Left ventricle myocardium inferior (tissue), 1 donor: Measurements from ENCODE around the gene NAPSA. TPM values are rescaled to one million over a fixed set of nuclear protein-coding genes. Genes with fewer than 3 reads are reported as not detected.

ENCODE experiments used
- DNase-seq: peaks from one replicate; pipeline ENCODE4 v3.0.0-alpha.2; 2020
- H3K27ac ChIP-seq: fragments of 200-600 bp; replicated peaks from 2 replicates; pipeline ENCODE4 v1.8.0; 2021
- H3K27me3 ChIP-seq: fragments of 200-600 bp; 2 replicates; pipeline ENCODE4 v1.8.0; 2021; ENCODE audit warnings: low read depth
- H3K36me3 ChIP-seq: fragments of 200-600 bp; 2 replicates; pipeline ENCODE4 v1.8.0; 2021
- H3K4me1 ChIP-seq: fragments of 200-600 bp; 2 replicates; pipeline ENCODE4 v1.8.0; 2021
- H3K4me3 ChIP-seq: fragments of 200-600 bp; 2 replicates; pipeline ENCODE4 v1.8.0; 2021; ENCODE audit warnings: mild to moderate bottlenecking, moderate library complexity
- H3K9me3 ChIP-seq: fragments of 200-600 bp; replicated peaks from 2 replicates; pipeline ENCODE4 v1.8.0; 2021
- intact Hi-C: fragments of 100-400 bp; cut with micrococcal nuclease; formaldehyde crosslinking; loops from one replicate; pipeline ENCODE4 v1.11.0; 2022
- total RNA-seq: library from RNA; stranded (reverse); fragmentation: NEBNext Ultra II Directional; extraction: Animal tissue kit (Norgen Biotek cat#: 25700); gene quantifications from one replicate; pipeline ENCODE4 v1.2.1, GENCODE V29; 2021
- TF ChIP-seq, protein P1 (sequence below): fragments of 200-600 bp; IDR thresholded peaks from 2 replicates; pipeline ENCODE4 v1.8.0; 2021; ENCODE audit warnings: antibody characterized with exemption, mild to moderate bottlenecking, borderline replicate concordance
- donor health status: DM: no; HTN: yes; CAD: no; lungs with severe emphysema.

The NAPSA gene
- total RNA-seq, 1 donor from 2014 or later, result 0.05 TPM

DNA sequence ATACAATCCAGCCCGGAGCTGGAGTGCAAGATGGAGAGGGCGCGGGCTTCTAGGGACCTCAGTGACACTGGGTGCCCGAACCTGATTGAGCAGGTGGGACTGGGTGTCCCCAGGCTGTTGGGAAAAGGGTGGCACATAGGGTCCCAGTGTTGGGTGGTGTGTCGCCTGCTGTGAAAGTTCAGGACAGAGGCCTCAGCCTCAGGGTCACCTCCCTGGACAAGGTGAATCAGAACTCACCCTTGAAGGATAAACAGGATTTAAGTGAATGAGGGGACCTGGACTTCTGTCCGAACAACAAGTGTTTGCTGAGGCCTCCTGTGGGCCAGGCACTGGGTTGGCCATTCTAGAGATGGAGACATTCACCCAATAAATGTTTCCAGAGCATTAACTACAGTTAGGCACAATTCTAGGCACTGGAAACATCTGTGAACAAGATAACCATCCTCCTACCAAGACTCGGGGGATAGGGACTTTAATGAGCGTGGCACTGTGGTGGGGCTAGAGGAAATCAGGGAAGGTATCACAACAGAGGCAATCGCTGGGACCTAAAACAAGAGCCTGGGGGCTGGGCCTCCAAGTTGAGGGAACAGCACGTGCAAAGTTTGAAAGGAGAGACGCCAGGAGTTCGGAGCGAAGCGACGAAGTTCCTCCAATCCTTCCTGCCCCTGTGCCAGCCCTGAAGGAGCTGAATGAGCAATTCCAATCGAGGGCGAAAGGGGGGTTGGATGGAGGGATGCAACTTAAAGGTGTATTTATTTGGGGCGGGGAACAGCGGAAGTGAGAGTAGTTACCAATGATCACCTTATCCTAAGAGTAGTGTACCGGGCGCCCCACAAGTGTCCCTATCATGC is 17.8 kb upstream of the NAPSA start:
- H3K4me1 ChIP-seq, result peaks cover 51% of the 10 kb centered on the region
- peak overlapping the region; percentile 79 for H3K4me3 ChIP-seq
- no peaks in the 10 kb centered on the region for H3K27me3 ChIP-seq
- intact Hi-C loops, result no loop called here
- H3K36me3 ChIP-seq, result peaks cover 47% of the 10 kb centered on the region
- DNase-seq, result no peak
- peak overlapping the region; percentile 87 for H3K27ac ChIP-seq
- TF ChIP-seq, protein P1, sequence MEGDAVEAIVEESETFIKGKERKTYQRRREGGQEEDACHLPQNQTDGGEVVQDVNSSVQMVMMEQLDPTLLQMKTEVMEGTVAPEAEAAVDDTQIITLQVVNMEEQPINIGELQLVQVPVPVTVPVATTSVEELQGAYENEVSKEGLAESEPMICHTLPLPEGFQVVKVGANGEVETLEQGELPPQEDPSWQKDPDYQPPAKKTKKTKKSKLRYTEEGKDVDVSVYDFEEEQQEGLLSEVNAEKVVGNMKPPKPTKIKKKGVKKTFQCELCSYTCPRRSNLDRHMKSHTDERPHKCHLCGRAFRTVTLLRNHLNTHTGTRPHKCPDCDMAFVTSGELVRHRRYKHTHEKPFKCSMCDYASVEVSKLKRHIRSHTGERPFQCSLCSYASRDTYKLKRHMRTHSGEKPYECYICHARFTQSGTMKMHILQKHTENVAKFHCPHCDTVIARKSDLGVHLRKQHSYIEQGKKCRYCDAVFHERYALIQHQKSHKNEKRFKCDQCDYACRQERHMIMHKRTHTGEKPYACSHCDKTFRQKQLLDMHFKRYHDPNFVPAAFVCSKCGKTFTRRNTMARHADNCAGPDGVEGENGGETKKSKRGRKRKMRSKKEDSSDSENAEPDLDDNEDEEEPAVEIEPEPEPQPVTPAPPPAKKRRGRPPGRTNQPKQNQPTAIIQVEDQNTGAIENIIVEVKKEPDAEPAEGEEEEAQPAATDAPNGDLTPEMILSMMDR, result no peak
- H3K9me3 ChIP-seq, result no peaks in the 10 kb centered on the region

DNA sequence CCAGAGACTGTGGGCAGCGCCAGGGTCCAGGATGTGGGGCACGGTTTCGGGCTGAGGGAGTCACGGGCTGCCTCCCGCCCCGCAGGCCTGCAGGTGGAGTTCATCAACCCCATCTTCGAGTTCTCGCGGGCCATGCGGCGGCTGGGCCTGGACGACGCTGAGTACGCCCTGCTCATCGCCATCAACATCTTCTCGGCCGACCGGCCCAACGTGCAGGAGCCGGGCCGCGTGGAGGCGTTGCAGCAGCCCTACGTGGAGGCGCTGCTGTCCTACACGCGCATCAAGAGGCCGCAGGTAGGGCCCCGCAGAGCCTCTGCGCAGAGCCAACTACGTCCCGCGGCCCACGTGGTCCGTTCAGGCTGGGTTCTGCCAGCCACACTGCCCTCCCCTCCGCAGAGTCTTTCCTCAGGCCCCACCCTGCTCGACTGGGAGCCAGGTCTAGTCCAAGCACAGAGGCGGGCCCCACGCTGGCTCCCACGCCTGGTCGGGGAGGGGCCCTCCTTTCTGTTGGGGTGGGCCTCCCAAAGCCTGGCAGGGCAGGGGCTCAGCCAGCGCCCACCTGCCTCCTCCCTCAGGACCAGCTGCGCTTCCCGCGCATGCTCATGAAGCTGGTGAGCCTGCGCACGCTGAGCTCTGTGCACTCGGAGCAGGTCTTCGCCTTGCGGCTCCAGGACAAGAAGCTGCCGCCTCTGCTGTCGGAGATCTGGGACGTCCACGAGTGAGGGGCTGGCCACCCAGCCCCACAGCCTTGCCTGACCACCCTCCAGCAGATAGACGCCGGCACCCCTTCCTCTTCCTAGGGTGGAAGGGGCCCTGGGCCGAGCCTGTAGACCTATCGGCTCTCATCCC is 16.7 kb upstream of the NAPSA start:
- DNase-seq, result no peak
- intact Hi-C loops, result no loop called here
- no peak overlapping the region for H3K4me3 ChIP-seq
- H3K4me1 ChIP-seq, result peaks cover 56% of the 10 kb centered on the region
- TF ChIP-seq, protein P1, result no peak
- no peaks in the 10 kb centered on the region for H3K9me3 ChIP-seq
- H3K27me3 ChIP-seq, result no peaks in the 10 kb centered on the region
- no peak overlapping the region for H3K27ac ChIP-seq
- H3K36me3 ChIP-seq, result peaks cover 55% of the 10 kb centered on the region

DNA sequence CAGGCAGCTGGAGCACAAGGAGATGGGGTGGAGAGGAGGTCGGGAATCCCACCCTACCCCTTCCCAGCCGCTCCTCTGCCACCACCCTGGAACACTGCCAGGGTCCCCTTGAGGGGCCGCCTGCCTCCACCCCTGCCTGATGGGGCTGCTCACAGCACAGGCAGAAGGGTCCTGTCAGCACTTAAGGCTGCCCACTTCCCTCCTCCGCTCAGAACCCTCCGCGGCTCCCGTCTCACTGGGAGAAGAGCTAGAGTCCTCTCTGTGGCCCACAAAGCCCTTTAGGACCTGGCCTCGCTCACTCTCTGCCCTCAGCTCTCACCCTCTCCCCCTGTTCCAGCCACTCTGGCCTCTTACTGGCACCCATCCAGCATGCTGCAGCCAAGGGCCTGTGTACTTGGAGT is 15.3 kb upstream of the NAPSA start:
- Histone ChIP-seq H3K4me1 (peaks cover 66% of the 10 kb centered on the region), H3K27ac (peak overlapping the region; percentile 38), H3K27me3 (no peaks in the 10 kb centered on the region), H3K9me3 (no peaks in the 10 kb centered on the region), H3K4me3 (no peak overlapping the region), H3K36me3 (peaks cover 53% of the 10 kb centered on the region)
- TF ChIP-seq, protein P1, result no peak
- no peak for DNase-seq
- intact Hi-C loops, result no loop called here

DNA sequence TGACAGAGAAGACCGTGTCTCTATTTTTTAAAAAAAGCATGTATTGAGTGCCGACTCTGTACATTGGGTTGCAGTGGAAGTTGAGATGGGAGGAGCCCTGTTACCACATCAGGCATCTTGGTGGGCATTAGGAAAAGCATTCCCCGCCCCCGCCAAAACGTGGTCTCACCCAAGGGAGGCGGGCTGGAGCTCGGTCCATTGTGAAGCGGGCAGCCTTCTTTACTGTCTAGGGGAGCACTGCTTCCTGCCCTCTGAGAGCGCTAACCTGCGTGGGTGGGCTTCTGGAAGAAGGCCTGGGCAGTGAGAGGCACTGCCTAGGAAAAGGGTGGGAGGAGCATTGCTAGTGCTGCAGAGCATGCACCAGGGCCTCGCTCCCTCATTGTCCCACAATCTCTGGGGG is 14.7 kb upstream of the NAPSA start:
- H3K4me3 ChIP-seq, result no peak overlapping the region
- TF ChIP-seq, protein P1, result no peak
- H3K9me3 ChIP-seq, result no peaks in the 10 kb centered on the region
- H3K36me3 ChIP-seq, result peaks cover 53% of the 10 kb centered on the region
- DNase-seq, result no peak
- peaks cover 63% of the 10 kb centered on the region for H3K4me1 ChIP-seq
- peak overlapping the region; percentile 38 for H3K27ac ChIP-seq
- H3K27me3 ChIP-seq, result no peaks in the 10 kb centered on the region
- intact Hi-C loops, result no loop called here

DNA sequence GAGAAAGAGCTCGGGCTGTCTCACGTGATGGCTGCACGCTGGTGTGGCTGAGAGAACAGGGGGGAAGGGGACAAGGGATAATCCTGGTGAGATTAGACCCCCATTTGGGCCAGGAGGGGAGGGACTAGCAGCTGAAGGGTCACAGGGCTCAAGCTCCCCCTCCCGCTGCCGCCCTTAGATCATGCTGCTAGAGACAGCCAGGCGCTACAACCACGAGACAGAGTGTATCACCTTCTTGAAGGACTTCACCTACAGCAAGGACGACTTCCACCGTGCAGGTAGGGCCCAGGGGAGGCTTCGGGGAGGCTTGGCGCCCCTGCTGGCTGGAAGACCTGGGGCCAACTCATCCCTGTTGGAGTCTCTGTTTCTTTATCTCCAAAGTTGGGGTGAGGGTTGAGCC is 14.2 kb upstream of the NAPSA start:
- Histone ChIP-seq H3K27ac (no peak overlapping the region), H3K36me3 (peaks cover 53% of the 10 kb centered on the region), H3K4me3 (no peak overlapping the region), H3K9me3 (no peaks in the 10 kb centered on the region), H3K27me3 (no peaks in the 10 kb centered on the region), H3K4me1 (peaks cover 63% of the 10 kb centered on the region)
- TF ChIP-seq, protein P1, result no peak
- DNase-seq, result no peak
- intact Hi-C loops, result no loop called here
